ENCODE measurements around the gene GALNTL6. TPM values are rescaled to one million over a fixed set of nuclear protein-coding genes. Genes with fewer than 3 reads are reported as not detected.

GALNTL6 gene
- total RNA-seq, 1 experiment from 2014 or later: not detected

- ChIA-PET CTCF (no interaction called here), RAD21 (ENCODE audit: low non-redundant PET in 1 of 2, low total read pairs in 2 of 2, uncharacterized antibody in 2 of 2, unreplicated experiment in 2 of 2) (no interaction called here), POLR2A (no interaction called here)
- Histone ChIP-seq H3K9me3 (ENCODE audit: control insufficient read depth in 1 of 2, insufficient read depth in 1 of 2, low read depth in 1 of 2, low read length in 2 of 2) (no peaks in the 10 kb centered on the region), H3K36me3 (ENCODE audit: control insufficient read depth in 1 of 2, insufficient read depth in 2 of 2, low read length in 2 of 2) (no peaks in the 10 kb centered on the region), H3K4me3 (replicated peaks in 1 of 2; ENCODE audit: low read depth in 1 of 2, low read length in 2 of 2) (no peak overlapping the region), H3K79me2 (ENCODE audit: insufficient read depth, low read length) (no peaks in the 10 kb centered on the region), H3K9ac (ENCODE audit: low read length) (no peak overlapping the region), H3K4me1 (ENCODE audit: control insufficient read depth in 1 of 2, insufficient read depth in 2 of 2, low read length in 2 of 2) (no peaks in the 10 kb centered on the region), H4K20me1 (ENCODE audit: insufficient read depth) (no peaks in the 10 kb centered on the region), H3K27me3 (ENCODE audit: insufficient read depth, low read length) (no peaks in the 10 kb centered on the region), H3K27ac (ENCODE audit: low read depth, low read length) (no peak overlapping the region), H3K9me2 (ENCODE audit: insufficient read depth) (no peaks in the 10 kb centered on the region), H2AFZ (ENCODE audit: low read depth, low read length, poor library complexity, severe bottlenecking) (no peak overlapping the region), H3K4me2 (ENCODE audit: low read length) (no peak overlapping the region)
- ATAC-seq: no peak
- no peak for DNase-seq (ENCODE audit: low read depth, low spot score)
- intact Hi-C loops (cut with micrococcal nuclease): no loop called here
- TF ChIP-seq CBX3 (IDR thresholded peaks at IDR 0.05; ENCODE audit: low read depth) (no peak), EGR1 (IDR thresholded peaks at IDR 0.05; ENCODE audit: low read depth) (no peak), RAD21 (IDR thresholded peaks at IDR 0.05; ENCODE audit: low read depth) (no peak), EZH2phosphoT487 (IDR thresholded peaks at IDR 0.05; ENCODE audit: borderline replicate concordance) (no peak), POLR2AphosphoS5 (IDR thresholded peaks at IDR 0.05; ENCODE audit: low read depth, low read length) (no peak), FOSL1 (IDR thresholded peaks at IDR 0.05; ENCODE audit: low read depth) (no peak), ZFX (IDR thresholded peaks at IDR 0.05) (no peak), TCF7L2 (IDR thresholded peaks at IDR 0.05; ENCODE audit: borderline replicate concordance, extremely low read depth, insufficient read depth, insufficient read length) (no peak), MAX (IDR thresholded peaks at IDR 0.05) (no peak), YY1 (IDR thresholded peaks at IDR 0.05; ENCODE audit: extremely low read depth, insufficient replicate concordance, low read depth, low read length) (no peak), SP1 (IDR thresholded peaks at IDR 0.05; ENCODE audit: low read depth) (no peak), SIN3A (IDR thresholded peaks at IDR 0.05; ENCODE audit: low read depth) (no peak), JUND (IDR thresholded peaks at IDR 0.05) (no peak), ELF1 (IDR thresholded peaks at IDR 0.05; ENCODE audit: borderline replicate concordance, low read depth) (no peak), CEBPB (IDR thresholded peaks at IDR 0.05; ENCODE audit: low read depth) (no peak), EZH2 (IDR thresholded peaks at IDR 0.05) (no peak)
- TF ChIP-seq, protein P1, sequence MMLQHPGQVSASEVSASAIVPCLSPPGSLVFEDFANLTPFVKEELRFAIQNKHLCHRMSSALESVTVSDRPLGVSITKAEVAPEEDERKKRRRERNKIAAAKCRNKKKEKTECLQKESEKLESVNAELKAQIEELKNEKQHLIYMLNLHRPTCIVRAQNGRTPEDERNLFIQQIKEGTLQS (IDR thresholded peaks at IDR 0.05): no peak
- BruUV-seq (replicated peaks): no TSS peak
These were observed 492.5 kb downstream of the GALNTL6 start for GRCh38 chr4:172305698-172306097.
